GM18499 (cell line): ENCODE data around the gene TOMM22.

ENCODE experiments used
- ATAC-seq: cut with Tn5 transposase; IDR thresholded peaks from one replicate; pipeline ENCODE4 v1.9.1; 2021; ENCODE audit warnings: moderate number of reproducible peaks; ENCODE audit not compliant: insufficient read depth, unreplicated experiment

Gene TOMM22

DNA sequence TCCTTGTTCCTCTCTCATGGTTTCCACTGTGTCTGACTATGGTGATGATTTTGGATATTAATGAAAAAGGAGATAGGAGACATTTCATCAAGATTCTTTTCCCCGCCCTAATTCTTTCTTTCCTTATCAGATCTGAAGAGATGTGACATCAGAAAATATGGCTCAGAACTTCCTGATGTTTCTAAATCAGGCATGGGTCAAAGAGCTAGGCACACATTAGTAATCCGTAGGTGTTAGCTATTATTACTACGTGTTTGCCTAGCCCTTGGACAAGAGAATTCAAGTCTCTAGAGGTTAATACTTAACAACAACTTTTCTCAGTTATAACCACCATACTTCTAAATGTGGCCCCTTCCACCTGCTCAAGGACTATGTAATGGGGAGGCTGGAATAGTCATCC lies 13.2 kb downstream of the TOMM22 start:
- no peak for ATAC-seq

DNA sequence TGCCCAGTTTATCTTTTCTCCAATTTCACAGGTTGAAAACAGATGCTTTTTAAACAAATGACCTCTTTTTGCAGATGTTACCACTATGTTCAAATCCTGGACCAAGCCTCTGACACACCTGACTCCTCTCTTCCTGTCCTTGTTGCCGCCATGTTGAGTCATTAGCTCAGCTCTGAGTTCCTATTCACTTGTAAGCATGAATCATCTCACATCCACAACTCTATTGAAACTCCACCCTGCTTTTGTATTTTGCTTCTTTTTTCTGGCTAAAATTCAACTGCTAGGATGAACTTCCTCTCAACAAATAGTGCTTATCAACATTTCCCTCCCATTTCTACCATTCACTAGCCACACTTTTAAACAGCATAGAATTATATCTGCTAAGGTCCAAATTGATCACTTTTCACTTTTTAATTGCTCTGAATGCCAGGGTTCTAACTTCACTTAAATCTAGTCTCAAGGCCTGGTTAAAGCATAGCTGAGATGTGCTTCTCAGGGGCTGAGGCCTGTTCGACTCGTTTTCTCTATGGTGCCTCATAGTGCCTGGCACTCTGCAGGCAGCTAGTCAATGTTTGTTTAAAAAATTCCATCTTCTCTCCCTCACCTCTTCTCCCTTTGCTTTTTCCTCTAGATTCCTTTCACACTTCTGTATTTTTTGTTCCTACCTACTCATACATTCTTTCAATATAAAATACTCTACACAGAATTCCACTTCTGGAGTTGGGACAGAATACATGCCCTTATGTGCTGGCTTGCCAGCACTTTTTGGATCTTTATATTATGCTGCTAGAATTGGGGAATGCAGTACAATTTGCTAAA lies 15.1 kb downstream of the TOMM22 start:
- no peak for ATAC-seq

DNA sequence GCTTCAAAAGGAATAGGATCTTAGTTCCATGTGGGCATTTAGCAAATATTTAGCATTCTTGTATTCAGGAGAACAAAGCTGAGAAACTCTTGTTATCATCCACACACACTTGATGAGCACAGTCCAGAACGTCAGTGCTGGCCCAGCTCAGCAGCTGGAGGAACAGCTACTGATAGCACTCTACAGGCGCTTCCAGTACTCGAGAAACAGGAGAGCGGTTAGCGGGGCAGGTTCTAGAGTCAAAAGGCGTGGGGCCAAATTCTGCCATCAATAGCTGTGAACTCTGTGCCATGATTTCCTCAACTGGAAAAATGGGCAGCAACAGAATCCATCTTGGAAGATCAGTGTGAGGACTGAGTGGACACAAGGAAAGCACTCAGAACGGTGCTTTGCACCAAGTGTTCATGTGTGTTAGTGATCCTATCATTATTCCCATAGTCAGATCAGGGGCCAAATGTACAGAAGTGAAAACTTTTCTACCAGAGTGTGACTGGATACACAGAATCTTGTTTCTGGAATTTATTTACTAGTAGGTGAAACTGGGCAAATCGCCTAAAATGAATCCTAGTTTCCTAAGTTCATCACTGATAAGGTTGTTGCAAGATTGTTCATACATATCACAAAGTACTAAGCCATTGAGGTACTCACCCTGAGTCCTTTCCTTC lies 15.8 kb downstream of the TOMM22 start:
- ATAC-seq, result no peak

DNA sequence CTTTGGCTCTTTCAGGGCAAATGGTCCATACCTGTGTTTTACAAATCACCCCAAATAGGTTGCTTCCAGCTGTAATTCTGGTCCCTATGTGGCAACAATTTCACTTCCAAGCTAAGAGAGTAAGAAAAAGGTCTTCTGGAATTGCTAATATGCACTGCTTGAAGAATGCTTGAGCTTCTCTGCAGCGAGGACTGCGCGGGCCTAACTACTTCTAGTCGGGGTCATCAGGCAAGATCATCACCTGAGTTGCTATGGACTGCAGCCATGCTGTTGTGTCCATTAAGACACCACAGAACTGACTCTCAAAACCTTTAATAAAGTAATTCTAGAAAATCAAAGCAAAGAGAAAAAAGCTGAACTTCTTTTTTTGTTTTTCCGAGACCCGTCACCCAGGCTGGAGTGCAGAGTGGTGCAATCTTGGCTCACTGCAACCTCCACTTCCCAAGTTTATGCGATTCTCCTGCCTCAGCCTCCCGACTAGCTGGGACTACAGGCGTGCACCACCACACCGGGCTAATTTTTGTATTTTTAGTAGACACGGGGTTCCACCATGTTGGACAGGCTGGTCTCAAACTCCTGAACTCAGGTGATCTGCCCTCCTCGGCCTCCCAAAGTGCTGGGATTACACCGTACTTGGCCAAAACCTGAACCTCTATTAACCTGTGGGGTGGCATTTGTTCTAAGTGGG lies 16.8 kb downstream of the TOMM22 start:
- no peak for ATAC-seq

- ATAC-seq, result no peak
Observed at GRCh38 chr22:38699143-38699542, 17.4 kb downstream of the TOMM22 start.

- ATAC-seq, result no peak
Observed at GRCh38 chr22:38699784-38700183, 18.0 kb downstream of the TOMM22 start.

DNA sequence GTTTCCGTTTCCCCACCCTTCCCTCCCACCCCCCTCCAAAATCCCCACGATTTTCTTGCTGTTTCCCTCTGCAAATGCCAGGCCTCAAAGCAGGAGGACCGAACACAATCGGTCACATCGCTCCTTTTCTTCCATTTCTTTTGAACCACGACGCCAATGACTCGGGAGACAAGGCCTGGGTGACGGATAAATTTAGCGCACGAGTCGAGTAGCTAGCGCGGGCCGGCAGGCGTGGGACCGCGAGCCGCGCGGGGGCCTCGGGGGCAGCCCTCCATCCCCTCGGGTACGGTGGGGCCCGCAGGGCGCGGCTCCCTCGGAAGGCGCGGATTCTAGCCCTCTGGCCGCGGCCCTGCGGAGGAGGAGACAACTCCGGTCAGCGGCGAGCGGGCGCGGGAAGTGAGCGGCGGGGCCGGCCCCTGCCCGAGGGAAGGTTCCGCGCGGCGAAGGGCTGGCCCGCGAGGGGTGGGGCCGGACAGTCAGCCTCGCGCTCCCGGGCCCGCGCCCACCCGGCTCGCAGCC lies 18.6 kb downstream of the TOMM22 start:
- no peak for ATAC-seq

- ATAC-seq, result no peak
Observed at GRCh38 chr22:38700789-38701628, 19.3 kb downstream of the TOMM22 start, which contains the start of gene JOSD1. TSS of gene JOSD1 (minus strand) at chr22:38700943. CDS start at chr22:38699987, 956 bp downstream.

DNA sequence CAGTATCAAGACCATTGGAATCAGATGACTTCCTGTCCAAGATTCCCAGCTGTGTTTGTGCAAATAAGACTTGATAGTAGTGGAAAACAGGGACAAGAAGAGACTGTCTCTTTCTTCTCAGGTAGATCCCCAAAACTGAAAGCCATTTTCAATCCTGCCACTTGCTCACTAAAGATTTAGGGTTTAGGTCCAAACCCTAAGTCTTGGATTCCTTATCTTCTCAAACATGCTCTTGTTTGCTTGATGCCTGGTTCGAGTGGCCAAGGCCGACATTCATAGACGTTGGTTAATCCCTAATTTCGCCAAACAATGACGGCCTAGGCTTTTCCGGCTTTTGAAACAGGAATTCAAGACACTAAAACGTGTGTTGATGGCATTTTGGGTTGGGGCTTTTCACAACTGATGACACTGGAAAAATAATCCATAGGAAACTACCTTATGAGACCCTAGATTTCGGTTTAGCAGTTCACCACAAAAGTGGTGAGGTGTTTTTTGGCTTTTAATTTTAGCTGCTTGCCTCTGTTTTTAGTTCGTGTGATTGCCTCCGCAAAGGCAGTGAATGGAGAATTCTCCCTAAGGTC lies 23.0 kb downstream of the TOMM22 start:
- no peak for ATAC-seq

GRCh38 chr22:38705235-38706100 lies 23.7 kb downstream of the TOMM22 start, which contains the start of gene GTPBP1:
TSS of gene GTPBP1 (plus strand) at chr22:38705944. CDS start at chr22:38705956, 12 bp downstream.
- peak; percentile 52 for ATAC-seq

- no peak for ATAC-seq
Observed at GRCh38 chr22:38706101-38706900, 24.5 kb downstream of the TOMM22 start.

DNA sequence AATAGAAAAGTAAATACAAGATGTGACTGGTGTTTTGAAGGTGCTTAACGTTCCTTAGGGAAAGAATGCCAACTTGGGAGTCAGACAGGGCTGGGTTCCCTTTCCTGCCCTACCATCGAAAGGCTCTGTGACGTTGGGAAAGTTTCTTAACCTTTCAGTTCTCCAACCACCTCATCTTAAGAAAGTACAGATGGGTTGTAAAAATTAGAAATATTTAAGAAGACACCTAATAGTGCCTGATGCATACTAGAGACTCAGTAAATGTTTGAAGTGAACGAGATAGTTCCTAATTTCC lies 25.1 kb downstream of the TOMM22 start:
- no peak for ATAC-seq

- no peak for ATAC-seq
Observed at GRCh38 chr22:38707346-38707745, 25.6 kb downstream of the TOMM22 start.

DNA sequence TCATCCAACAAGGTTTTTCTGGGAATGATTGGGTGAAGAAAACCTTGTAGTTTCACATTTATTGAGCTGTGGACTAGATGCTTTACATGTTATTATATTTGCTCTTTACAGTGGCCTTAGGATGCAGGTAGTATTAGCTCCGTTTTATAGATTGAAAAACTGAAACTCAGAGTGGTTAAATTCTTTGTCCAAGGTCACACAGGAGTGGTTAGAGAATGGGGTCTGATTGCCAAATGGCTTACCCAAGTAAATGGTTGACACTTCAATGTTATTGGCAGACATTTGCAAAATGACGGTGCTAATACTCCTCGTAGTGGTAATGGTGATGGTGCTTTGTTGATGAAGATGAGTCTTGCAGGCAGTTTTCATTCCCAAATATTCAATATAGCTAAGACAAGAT lies 26.2 kb downstream of the TOMM22 start:
- ATAC-seq, result no peak

- ATAC-seq, result no peak
Observed at GRCh38 chr22:38709306-38709705, 27.5 kb downstream of the TOMM22 start.

GRCh38 chr22:38710351-38710750 lies 28.6 kb downstream of the TOMM22 start:
- ATAC-seq, result no peak

DNA sequence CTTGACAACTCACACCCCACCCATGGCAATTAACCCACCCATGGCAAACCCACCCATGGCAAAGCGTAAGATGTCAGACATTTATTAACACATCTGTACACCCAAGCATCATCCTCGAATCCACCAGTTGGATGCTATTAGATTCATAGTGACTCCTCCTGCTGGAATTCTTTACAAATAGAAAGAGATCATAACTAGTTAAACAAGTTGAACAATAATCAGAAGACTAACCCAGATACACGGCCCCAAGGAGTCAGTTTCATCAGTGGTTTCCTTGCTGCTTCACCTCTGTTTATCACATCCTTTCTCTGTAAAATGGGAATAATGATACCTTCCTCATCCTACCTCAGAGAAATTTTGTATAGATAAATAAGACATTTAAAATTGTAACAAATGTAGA lies 29.1 kb downstream of the TOMM22 start:
- ATAC-seq, result no peak
